Sigmoid colon (tissue), 4 donors: ENCODE results near the gene FRG2B.
"Not testable (repeated sequence)": the region's sequence is repeated elsewhere in the genome, so short reads cannot be mapped to it uniquely, and the experiment has no call there.

ENCODE experiments used
- CTCF ChIP-seq, 4 experiments: fragments of 450-650 bp in 3 of 4; fragments of 200-600 bp in 1 of 4; IDR thresholded peaks; one replicate each; pipeline ENCODE4 v1.5.1; 2016 to 2019; ENCODE audit warnings: antibody characterized with exemption in 4 of 4, mild to moderate bottlenecking in 3 of 4, moderate library complexity in 2 of 4
- EP300 ChIP-seq, 4 donors: sonication (generic); formaldehyde crosslinking; IDR thresholded peaks; one replicate each; pipeline ENCODE4 v1.6.1; 2017; ENCODE audit warnings: antibody characterized with exemption in 4 of 4
- POLR2A ChIP-seq, 2 donors: fragments of 450-650 bp; IDR thresholded peaks; one replicate each; pipeline ENCODE4 v1.6.1; 2016; ENCODE audit warnings: antibody characterized with exemption in 2 of 2, mild to moderate bottlenecking in 2 of 2, moderate library complexity in 2 of 2
- POLR2AphosphoS5 ChIP-seq, 4 donors: sonication (generic); formaldehyde crosslinking; IDR thresholded peaks; one replicate each; pipeline ENCODE4 v1.6.1; 2017; ENCODE audit warnings: antibody characterized with exemption in 4 of 4

DNA sequence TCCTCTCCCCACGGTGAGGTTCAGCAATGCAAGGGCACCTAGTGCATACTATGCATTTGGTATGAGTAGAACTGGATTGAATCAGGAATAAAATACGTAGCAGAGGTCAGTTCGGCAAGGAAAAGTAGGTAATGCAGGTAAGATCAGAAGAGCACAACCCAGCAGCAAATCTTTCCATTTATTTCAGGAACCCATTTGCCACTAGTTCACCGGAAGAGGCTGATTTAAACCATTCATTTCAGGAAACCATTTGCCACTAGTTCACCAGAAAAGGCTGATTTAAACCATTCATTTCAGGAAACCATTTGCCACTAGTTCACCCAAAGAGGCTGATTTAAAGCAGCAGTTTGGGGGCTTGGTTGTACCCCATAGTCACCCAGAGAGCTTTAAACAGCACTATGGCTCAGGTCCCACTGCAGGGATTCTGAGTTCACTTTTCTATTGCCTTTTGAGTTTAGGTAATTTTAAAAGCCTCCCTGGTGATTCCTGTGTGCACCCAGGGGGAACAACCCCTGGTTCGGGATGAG, 4.2 kb upstream of the FRG2B start:
- not testable (repeated sequence) for TF ChIP-seq CTCF, POLR2AphosphoS5, POLR2A, EP300 (IDR thresholded peaks at IDR 0.05)
